HCT116 (cell line): ENCODE measurements around the gene CFHR2. TPM values are rescaled to one million over a fixed set of nuclear protein-coding genes. Genes with fewer than 3 reads are reported as not detected.

Experiments
- ATAC-seq: fragments of 200-7000 bp; cut with Tn5 transposase; 2 replicates; pipeline ENCODE4 v1.9.1; 2020; ENCODE audit warnings: mild to moderate bottlenecking, moderate library complexity
- BruUV-seq: library from RNA; stranded (reverse); fragments of 400-500 nt; replicated peaks from 2 replicates; lab custom pipeline; 2021; lab: Mats Ljungman, UMichigan
- CTCF ChIA-PET: fragments of 300-600 bp; sonication (Branson Sonifier 250); formaldehyde crosslinking; loops from one replicate; lab custom pipeline; 2021; ENCODE audit warnings: antibody characterized with exemption; lab: Charles Lee
- POLR2A ChIA-PET: fragments of 300-600, 350-600 bp; sonication (Branson Sonifier 250); formaldehyde crosslinking; loops from one replicate; lab custom pipeline; 2021; ENCODE audit warnings: antibody characterized with exemption; lab: Charles Lee
- RAD21 ChIA-PET, 2 experiments: fragments of 300-600 bp; sonication (Branson Sonifier 250); formaldehyde crosslinking; loops; one replicate each; lab custom pipeline; 2023; ENCODE audit warnings: low total read pairs in 2 of 2; ENCODE audit not compliant: uncharacterized antibody in 2 of 2, unreplicated experiment in 2 of 2, low non-redundant PET in 1 of 2; lab: Charles Lee
- DNase-seq: peaks from one replicate; pipeline ENCODE4 v3.0.0-alpha.2; 2010; ENCODE audit warnings: low read depth, low spot score
- H2AFZ ChIP-seq: fragments of 200-600 bp; shearing (Covaris generic), sonication (generic); 2 replicates; pipeline ENCODE4 v1.6.1; 2017; ENCODE audit warnings: low read depth, mixed run types, mixed read lengths, antibody characterized with exemption, low read length; ENCODE audit not compliant: poor library complexity, severe bottlenecking
- H3K27ac ChIP-seq: 2 replicates; pipeline ENCODE4 v1.5.1; 2012; ENCODE audit warnings: low read depth, low read length
- H3K27me3 ChIP-seq: fragments of 200-600 bp; sonication (generic); 2 replicates; pipeline ENCODE4 v1.6.1; 2016; ENCODE audit warnings: mixed run types, low read length, mixed read lengths; ENCODE audit not compliant: insufficient read depth
- H3K36me3 ChIP-seq, 2 experiments: fragments of 200-500 bp in 1 of 2; fragments of 200-600 bp in 1 of 2; sonication (Bioruptor generic) in 1 of 2; sonication (generic) in 1 of 2; 2 replicates each; pipeline versions ENCODE4 v1.5.1 to v1.6.1; 2014 to 2016; ENCODE audit warnings: low read length in 2 of 2, inconsistent platforms in 1 of 2, mixed read lengths in 1 of 2, mixed run types in 1 of 2; ENCODE audit not compliant: insufficient read depth in 2 of 2, control insufficient read depth in 1 of 2
- H3K4me1 ChIP-seq, 2 experiments: fragments of 200-600 bp in 1 of 2; sonication (generic) in 1 of 2; 2 replicates each; pipeline versions ENCODE4 v1.5.1 to v1.6.1; 2012 to 2017; ENCODE audit warnings: low read length in 2 of 2, inconsistent platforms in 1 of 2, mild to moderate bottlenecking in 1 of 2, mixed read lengths in 1 of 2, mixed run types in 1 of 2, moderate library complexity in 1 of 2; ENCODE audit not compliant: insufficient read depth in 2 of 2, control insufficient read depth in 1 of 2
- H3K4me2 ChIP-seq: fragments of 200-600 bp; sonication (generic); 2 replicates; pipeline ENCODE4 v1.6.1; 2017; ENCODE audit warnings: mixed run types, low read length, mixed read lengths
- H3K4me3 ChIP-seq, 2 experiments: fragments of 200-600 bp in 1 of 2; sonication (generic) in 1 of 2; replicated peaks in 1 of 2; 2 replicates each; pipeline ENCODE4 v1.5.1; 2011 to 2016; ENCODE audit warnings: low read length in 2 of 2, control low read depth in 1 of 2, low read depth in 1 of 2, mild to moderate bottlenecking in 1 of 2, mixed read lengths in 1 of 2, mixed run types in 1 of 2
- H3K79me2 ChIP-seq: fragments of 200-600 bp; sonication (generic); 2 replicates; pipeline ENCODE4 v1.6.1; 2017; ENCODE audit warnings: mild to moderate bottlenecking, mixed run types, low read length, moderate library complexity, mixed read lengths; ENCODE audit not compliant: insufficient read depth
- H3K9ac ChIP-seq: fragments of 200-600 bp; sonication (generic); 2 replicates; pipeline ENCODE4 v1.6.1; 2016; ENCODE audit warnings: low read length, mixed read lengths
- H3K9me2 ChIP-seq: fragments of 200-600 bp; sonication (generic), shearing (Covaris generic); 2 replicates; pipeline ENCODE4 v1.6.1; 2017; ENCODE audit warnings: mixed run types, mild to moderate bottlenecking, moderate library complexity; ENCODE audit not compliant: insufficient read depth
- H3K9me3 ChIP-seq, 2 experiments: fragments of 200-500 bp in 1 of 2; fragments of 200-600 bp in 1 of 2; sonication (Bioruptor generic) in 1 of 2; sonication (generic) in 1 of 2; 2 replicates each; pipeline ENCODE4 v1.6.1; 2014 to 2017; ENCODE audit warnings: low read length in 2 of 2, mixed read lengths in 2 of 2, inconsistent platforms in 1 of 2, low read depth in 1 of 2, mild to moderate bottlenecking in 1 of 2, mixed run types in 1 of 2, moderate library complexity in 1 of 2; ENCODE audit not compliant: control insufficient read depth in 1 of 2, insufficient read depth in 1 of 2
- H4K20me1 ChIP-seq: fragments of 200-600 bp; sonication (generic), shearing (Covaris generic); 2 replicates; pipeline ENCODE4 v1.6.1; 2017; ENCODE audit warnings: mixed run types, mild to moderate bottlenecking, moderate library complexity; ENCODE audit not compliant: insufficient read depth
- CBX3 ChIP-seq: IDR thresholded peaks from 2 replicates; pipeline ENCODE4 v1.6.1; 2012; ENCODE audit warnings: low read depth
- CEBPB ChIP-seq: IDR thresholded peaks from 2 replicates; pipeline ENCODE4 v1.6.1; 2012; ENCODE audit warnings: low read depth
- EGR1 ChIP-seq: IDR thresholded peaks from 2 replicates; pipeline ENCODE4 v1.6.1; 2012; ENCODE audit warnings: low read depth
- ELF1 ChIP-seq: IDR thresholded peaks from 2 replicates; pipeline ENCODE4 v1.6.1; 2012; ENCODE audit warnings: low read depth, borderline replicate concordance
- EZH2phosphoT487 ChIP-seq: fragments of 200-600 bp; IDR thresholded peaks from 2 replicates; pipeline ENCODE4 v1.6.1; 2018; ENCODE audit warnings: antibody characterized with exemption, borderline replicate concordance
- FOSL1 ChIP-seq: IDR thresholded peaks from 2 replicates; pipeline ENCODE4 v1.6.1; 2012; ENCODE audit warnings: low read depth
- JUND ChIP-seq: IDR thresholded peaks from 2 replicates; pipeline ENCODE4 v1.6.1; 2012
- MAX ChIP-seq: IDR thresholded peaks from 2 replicates; pipeline ENCODE4 v1.6.1; 2012
- POLR2A ChIP-seq: IDR thresholded peaks from 2 replicates; pipeline ENCODE4 v1.7.0; 2011; ENCODE audit warnings: borderline replicate concordance; ENCODE audit not compliant: insufficient read depth, insufficient read length; ENCODE audit errors: extremely low read depth
- POLR2AphosphoS5 ChIP-seq: IDR thresholded peaks from 2 replicates; pipeline ENCODE4 v1.6.1; 2011; ENCODE audit warnings: mild to moderate bottlenecking, low read depth, low read length, moderate library complexity
- SIN3A ChIP-seq: IDR thresholded peaks from 2 replicates; pipeline ENCODE4 v1.6.1; 2012; ENCODE audit warnings: low read depth
- SP1 ChIP-seq: IDR thresholded peaks from 2 replicates; pipeline ENCODE4 v1.6.1; 2012; ENCODE audit warnings: low read depth
- SRF ChIP-seq: IDR thresholded peaks from 2 replicates; pipeline ENCODE4 v1.6.1; 2012; ENCODE audit warnings: low read depth
- ZBTB33 ChIP-seq: IDR thresholded peaks from 2 replicates; pipeline ENCODE4 v1.6.1; 2011; ENCODE audit warnings: mild to moderate bottlenecking, low read length, moderate library complexity; ENCODE audit not compliant: insufficient replicate concordance; ENCODE audit errors: extremely low read depth
- intact Hi-C: fragments of 100-400 bp; cut with micrococcal nuclease; formaldehyde crosslinking; loops from 2 replicates; pipeline ENCODE4 v1.10.0; 2022
- total RNA-seq: library from RNA; stranded (reverse); gene quantifications from one replicate; pipeline ENCODE4 v1.2.1, GENCODE V29; 2021; ENCODE audit not compliant: unreplicated experiment

The CFHR2 gene
- total RNA-seq, 1 experiment from 2014 or later = not detected

GRCh38 chr1:196997423-196997822 lies 53.9 kb downstream of the CFHR2 start:
- intact Hi-C loops = no loop called here
- RAD21 ChIA-PET = no interaction called here
- DNase-seq = no peak
- Histone ChIP-seq H2AFZ (no peak overlapping the region), H3K27ac (no peak overlapping the region), H4K20me1 (no peaks in the 10 kb centered on the region), H3K4me2 (no peak overlapping the region), H3K4me3 (no peak overlapping the region), H3K4me1 (peaks cover 1 to 2% of the 10 kb centered on the region in 2 experiments; a peak in 2 of 4 replicates), H3K36me3 (no peaks in the 10 kb centered on the region), H3K9me2 (no peaks in the 10 kb centered on the region), H3K9ac (no peak overlapping the region), H3K79me2 (no peaks in the 10 kb centered on the region), H3K9me3 (no peaks in the 10 kb centered on the region), H3K27me3 (no peaks in the 10 kb centered on the region)
- no peak for ATAC-seq
- no TSS peak for BruUV-seq
- CTCF ChIA-PET = no interaction called here
- POLR2A ChIA-PET = no interaction called here
- TF ChIP-seq ELF1 = no peak
- no peak for TF ChIP-seq POLR2AphosphoS5
- no peak for TF ChIP-seq SP1
- no peak for TF ChIP-seq EZH2phosphoT487
- no peak for TF ChIP-seq JUND
- no peak for TF ChIP-seq SRF

GRCh38 chr1:197001828-197002227 lies 58.3 kb downstream of the CFHR2 start:
- ATAC-seq = no peak
- H3K9ac ChIP-seq = no peak overlapping the region
- no peak overlapping the region for H3K4me3 ChIP-seq
- BruUV-seq = no TSS peak
- no peaks in the 10 kb centered on the region for H3K9me3 ChIP-seq
- ChIA-PET RAD21 (no interaction called here), POLR2A (no interaction called here), CTCF (no interaction called here)
- no peaks in the 10 kb centered on the region for H3K9me2 ChIP-seq
- no peaks in the 10 kb centered on the region for H3K4me1 ChIP-seq
- no peak overlapping the region for H3K27ac ChIP-seq
- intact Hi-C loops = no loop called here
- no peak overlapping the region for H2AFZ ChIP-seq
- no peaks in the 10 kb centered on the region for H3K27me3 ChIP-seq
- TF ChIP-seq FOSL1 (no peak), CEBPB (no peak), SIN3A (no peak), CBX3 (no peak), MAX (no peak), EGR1 (no peak), SRF (no peak), ZBTB33 (no peak), POLR2A (no peak)
- no peaks in the 10 kb centered on the region for H3K36me3 ChIP-seq
- DNase-seq = no peak
- H3K79me2 ChIP-seq = no peaks in the 10 kb centered on the region
- no peaks in the 10 kb centered on the region for H4K20me1 ChIP-seq
- no peak overlapping the region for H3K4me2 ChIP-seq
